Lower lobe of right lung (tissue), 2 donors: ENCODE data around the gene KRTAP12-4. TPM values are rescaled to one million over a fixed set of nuclear protein-coding genes. Genes with fewer than 3 reads are reported as not detected.

Experiments
- ATAC-seq, 2 donors: fragments of 200-7000 bp; cut with Tn5 transposase; one replicate each; pipeline ENCODE4 v1.9.1; 2020 to 2022; ENCODE audit warnings: mild to moderate bottlenecking in 2 of 2, moderate library complexity in 2 of 2
- DNase-seq: peaks from one replicate; pipeline ENCODE4 v3.0.0-alpha.2; 2020
- H3K27ac ChIP-seq: fragments of 200-600 bp; one replicate; pipeline ENCODE4 v1.8.0; 2022
- H3K27me3 ChIP-seq: fragments of 200-600 bp; one replicate; pipeline ENCODE4 v1.8.0; 2022; ENCODE audit warnings: low read depth
- H3K36me3 ChIP-seq: fragments of 200-600 bp; one replicate; pipeline ENCODE4 v1.8.0; 2022; ENCODE audit warnings: mild to moderate bottlenecking
- H3K4me1 ChIP-seq: fragments of 200-600 bp; one replicate; pipeline ENCODE4 v1.8.0; 2022
- H3K4me3 ChIP-seq: fragments of 200-600 bp; one replicate; pipeline ENCODE4 v1.8.0; 2022; ENCODE audit warnings: mild to moderate bottlenecking
- H3K9me3 ChIP-seq: fragments of 200-600 bp; one replicate; pipeline ENCODE4 v1.8.0; 2022
- CTCF ChIP-seq: fragments of 200-600 bp; IDR thresholded peaks from one replicate; pipeline ENCODE4 v1.8.0; 2022; ENCODE audit warnings: antibody characterized with exemption, mild to moderate bottlenecking
- intact Hi-C: fragments of 100-400 bp; cut with DNase I; formaldehyde crosslinking; loops from one replicate; pipeline ENCODE4 v1.11.0; 2022
- total RNA-seq: library from RNA; stranded (reverse); fragmentation: NEBNext Ultra II Directional; extraction: Animal tissue kit (Norgen Biotek cat#: 25700); gene quantifications from one replicate; pipeline ENCODE4 v1.2.1, GENCODE V29; 2021
- donor health status: DM: no; HTN: yes; CAD: no; lungs with severe emphysema.

The KRTAP12-4 gene
- total RNA-seq, 1 donor from 2014 or later: not detected

- ATAC-seq: peak; percentile 21 to 58
- H3K4me3 ChIP-seq: no peak overlapping the region
- H3K9me3 ChIP-seq: peaks cover 13% of the 10 kb centered on the region
- intact Hi-C loops: no loop called here
- H3K4me1 ChIP-seq: no peaks in the 10 kb centered on the region
- no peak for TF ChIP-seq CTCF
- no peaks in the 10 kb centered on the region for H3K27me3 ChIP-seq
- H3K36me3 ChIP-seq: no peaks in the 10 kb centered on the region
- H3K27ac ChIP-seq: no peak overlapping the region
- no peak for DNase-seq
These were observed 35.5 kb downstream of the KRTAP12-4 start for GRCh38 chr21:44618909-44619308.

GRCh38 chr21:44618504-44618903 is 36.0 kb downstream of the KRTAP12-4 start:
- peak; percentile 27 for TF ChIP-seq CTCF
- DNase-seq (peak; percentile 53), ATAC-seq (peak; percentile 54 to 71)
- no peaks in the 10 kb centered on the region for H3K27me3 ChIP-seq
- H3K27ac ChIP-seq: no peak overlapping the region
- H3K9me3 ChIP-seq: peaks cover 11% of the 10 kb centered on the region
- no peak overlapping the region for H3K4me3 ChIP-seq
- H3K36me3 ChIP-seq: no peaks in the 10 kb centered on the region
- H3K4me1 ChIP-seq: no peaks in the 10 kb centered on the region
- intact Hi-C loops: no loop called here

- no peak for ATAC-seq
- Histone ChIP-seq H3K9me3 (peaks cover 4% of the 10 kb centered on the region), H3K27me3 (no peaks in the 10 kb centered on the region), H3K4me3 (no peak overlapping the region), H3K4me1 (no peaks in the 10 kb centered on the region), H3K27ac (no peak overlapping the region), H3K36me3 (no peaks in the 10 kb centered on the region)
- DNase-seq: no peak
- TF ChIP-seq CTCF: no peak
- intact Hi-C loops: no loop called here
These were observed 37.4 kb downstream of the KRTAP12-4 start for GRCh38 chr21:44617071-44617501.

- DNase-seq (no peak), ATAC-seq (no peak)
- no peak overlapping the region for H3K27ac ChIP-seq
- no peak overlapping the region for H3K4me3 ChIP-seq
- TF ChIP-seq CTCF: no peak
- H3K27me3 ChIP-seq: no peaks in the 10 kb centered on the region
- intact Hi-C loops: no loop called here
- no peaks in the 10 kb centered on the region for H3K36me3 ChIP-seq
- H3K4me1 ChIP-seq: no peaks in the 10 kb centered on the region
- peaks cover 7% of the 10 kb centered on the region for H3K9me3 ChIP-seq
These were observed 37.9 kb downstream of the KRTAP12-4 start for GRCh38 chr21:44616591-44616926.

GRCh38 chr21:44615911-44616590 is 38.4 kb downstream of the KRTAP12-4 start:
- ATAC-seq: no peak

More at GRCh38 chr21:44615911-44616590, 38.4 kb downstream of the KRTAP12-4 start:
- Histone ChIP-seq H3K27ac (no peak overlapping the region), H3K27me3 (no peaks in the 10 kb centered on the region), H3K9me3 (peaks cover 8% of the 10 kb centered on the region), H3K4me1 (no peaks in the 10 kb centered on the region), H3K4me3 (no peak overlapping the region), H3K36me3 (no peaks in the 10 kb centered on the region)
- TF ChIP-seq CTCF: no peak
- intact Hi-C loops: no loop called here
- DNase-seq: no peak
